Measurements from ENCODE around the gene SYNE4. TPM values are rescaled to one million over a fixed set of nuclear protein-coding genes. Genes with fewer than 3 reads are reported as not detected.
"Not testable (repeated sequence)": the region's sequence is repeated elsewhere in the genome, so short reads cannot be mapped to it uniquely, and the experiment has no call there.

SYNE4 gene
- total RNA-seq, 2 experiments from 2014 or later = 1.2 to 1.4 TPM

GRCh38 chr19:35993923-35994598 lies 14.6 kb downstream of the SYNE4 start:
- ChIA-PET CTCF (interaction anchor here (1.0 to 2.4 kb wide), 2 partner anchors 47 to 63 kb away, joined by 4 to 6 read pairs; no protein-coding TSS in a partner anchor), POLR2A (interaction anchor here (0.6 kb wide), 1 partner anchor 242 kb away, joined by 3 read pairs; no protein-coding TSS in a partner anchor)

- ChIA-PET CTCF (interaction anchor here (1.0 to 2.4 kb wide), 2 partner anchors 46 to 62 kb away, joined by 4 to 6 read pairs; no protein-coding TSS in a partner anchor), POLR2A (interaction anchor here (0.6 kb wide), 1 partner anchor 43 kb away, joined by 5 read pairs; no protein-coding TSS in a partner anchor)
Measured at GRCh38 chr19:35992907-35993765, 15.5 kb downstream of the SYNE4 start.

- ChIA-PET POLR2A (no interaction called here), CTCF (interaction anchor here (0.7 kb wide), 1 partner anchor 133 kb away, joined by 3 read pairs; no protein-coding TSS in a partner anchor)
Measured at GRCh38 chr19:35991731-35992450, 16.7 kb downstream of the SYNE4 start.

- POLR2A ChIA-PET = no interaction called here
- CTCF ChIA-PET = interaction anchor here (0.7 kb wide), 1 partner anchor 134 kb away, joined by 3 read pairs; no protein-coding TSS in a partner anchor
Measured at GRCh38 chr19:35990771-35991730, 17.6 kb downstream of the SYNE4 start.

- CTCF ChIA-PET = no interaction called here
- POLR2A ChIA-PET = no interaction called here
Measured at GRCh38 chr19:35990156-35990555, 18.5 kb downstream of the SYNE4 start.

- CTCF ChIA-PET = interaction anchor here (1.1 kb wide), 1 partner anchor 72 kb away, joined by 5 read pairs; no protein-coding TSS in a partner anchor
Measured at GRCh38 chr19:35988824-35989223, 19.8 kb downstream of the SYNE4 start.

GRCh38 chr19:35987571-35987896 lies 21.1 kb downstream of the SYNE4 start:
- ChIA-PET CTCF (no interaction called here), POLR2A (no interaction called here)

More at GRCh38 chr19:35988824-35989223, 19.8 kb downstream of the SYNE4 start:
- POLR2A ChIA-PET = no interaction called here

- POLR2A ChIA-PET = no interaction called here
- CTCF ChIA-PET = no interaction called here
Measured at GRCh38 chr19:35986664-35987570, 21.7 kb downstream of the SYNE4 start.

- ChIA-PET POLR2A (no interaction called here), CTCF (no interaction called here)
Measured at GRCh38 chr19:35986111-35986510, 22.5 kb downstream of the SYNE4 start.

GRCh38 chr19:35983177-35983576 lies 25.4 kb downstream of the SYNE4 start:
- ChIA-PET CTCF (interaction anchor here (0.9 kb wide), 1 partner anchor 25 kb away, joined by 3 read pairs; no protein-coding TSS in a partner anchor), POLR2A (no interaction called here)

GRCh38 chr19:35980997-35981396 lies 27.6 kb downstream of the SYNE4 start:
- POLR2A ChIA-PET, CTCF ChIA-PET: not testable (repeated sequence)

GRCh38 chr19:35978832-35979365 lies 29.7 kb downstream of the SYNE4 start:
- CTCF ChIA-PET = no interaction called here
- POLR2A ChIA-PET = no interaction called here

- CTCF ChIA-PET = no interaction called here
- POLR2A ChIA-PET = no interaction called here
Measured at GRCh38 chr19:35978271-35978670, 30.3 kb downstream of the SYNE4 start.

- ChIA-PET POLR2A (no interaction called here), CTCF (no interaction called here)
Measured at GRCh38 chr19:35977446-35978222, 31.0 kb downstream of the SYNE4 start.

GRCh38 chr19:35975608-35976214 lies 32.9 kb downstream of the SYNE4 start:
- ChIA-PET POLR2A (no interaction called here), CTCF (no interaction called here)

- ChIA-PET POLR2A (no interaction called here), CTCF (no interaction called here)
Measured at GRCh38 chr19:35973487-35973886, 35.1 kb downstream of the SYNE4 start.

GRCh38 chr19:35966771-35967170 lies 41.8 kb downstream of the SYNE4 start:
- CTCF ChIA-PET = interaction anchor here (1.3 kb wide), 1 partner anchor 9 kb away, joined by 3 read pairs; no protein-coding TSS in a partner anchor
- POLR2A ChIA-PET = interaction anchor here (0.5 kb wide), 1 partner anchor 634 kb away, joined by 3 read pairs; no protein-coding TSS in a partner anchor
